Tibial nerve (tissue), 3 donors: ENCODE data around the gene SPTBN5.

Experiments used
- POLR2A ChIP-seq, 2 donors: fragments of 450-650 bp; IDR thresholded peaks; one replicate each; pipeline ENCODE4 v1.6.1; 2017; ENCODE audit warnings: antibody characterized with exemption in 2 of 2, mild to moderate bottlenecking in 2 of 2, moderate library complexity in 2 of 2
- TF ChIP-seq, protein P1 (sequence below), 5 experiments: fragments of 200-600 bp in 3 of 5; fragments of 450-650 bp in 2 of 5; sonication (generic) in 3 of 5; IDR thresholded peaks; one replicate each; pipeline ENCODE4 v1.5.1; 2016 to 2019; ENCODE audit warnings: antibody characterized with exemption in 5 of 5, mild to moderate bottlenecking in 3 of 5, moderate library complexity in 2 of 5

DNA sequence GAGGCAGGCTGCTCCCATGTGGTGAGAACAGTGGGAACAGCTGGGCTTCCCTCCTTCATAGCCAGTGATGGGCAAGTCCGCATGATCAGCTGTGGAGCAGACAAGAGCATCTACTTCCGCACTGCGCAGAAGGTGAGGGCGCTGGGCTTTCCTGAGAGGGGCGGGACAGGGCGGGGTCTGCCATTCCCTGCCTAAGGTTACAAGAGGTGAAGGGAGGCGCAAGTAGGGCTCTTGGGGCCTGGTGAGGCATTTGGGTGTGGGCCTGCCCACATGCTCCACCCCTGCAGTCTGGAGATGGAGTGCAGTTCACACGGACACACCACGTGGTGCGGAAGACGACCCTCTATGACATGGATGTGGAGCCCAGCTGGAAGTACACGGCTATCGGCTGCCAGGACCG, 76.5 kb downstream of the SPTBN5 start:
- TF ChIP-seq POLR2A (IDR thresholded peaks at IDR 0.05): no peak
- TF ChIP-seq, protein P1, sequence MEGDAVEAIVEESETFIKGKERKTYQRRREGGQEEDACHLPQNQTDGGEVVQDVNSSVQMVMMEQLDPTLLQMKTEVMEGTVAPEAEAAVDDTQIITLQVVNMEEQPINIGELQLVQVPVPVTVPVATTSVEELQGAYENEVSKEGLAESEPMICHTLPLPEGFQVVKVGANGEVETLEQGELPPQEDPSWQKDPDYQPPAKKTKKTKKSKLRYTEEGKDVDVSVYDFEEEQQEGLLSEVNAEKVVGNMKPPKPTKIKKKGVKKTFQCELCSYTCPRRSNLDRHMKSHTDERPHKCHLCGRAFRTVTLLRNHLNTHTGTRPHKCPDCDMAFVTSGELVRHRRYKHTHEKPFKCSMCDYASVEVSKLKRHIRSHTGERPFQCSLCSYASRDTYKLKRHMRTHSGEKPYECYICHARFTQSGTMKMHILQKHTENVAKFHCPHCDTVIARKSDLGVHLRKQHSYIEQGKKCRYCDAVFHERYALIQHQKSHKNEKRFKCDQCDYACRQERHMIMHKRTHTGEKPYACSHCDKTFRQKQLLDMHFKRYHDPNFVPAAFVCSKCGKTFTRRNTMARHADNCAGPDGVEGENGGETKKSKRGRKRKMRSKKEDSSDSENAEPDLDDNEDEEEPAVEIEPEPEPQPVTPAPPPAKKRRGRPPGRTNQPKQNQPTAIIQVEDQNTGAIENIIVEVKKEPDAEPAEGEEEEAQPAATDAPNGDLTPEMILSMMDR (IDR thresholded peaks at IDR 0.05): no peak
